Endothelial cell of umbilical vein (primary cell): ENCODE results near the gene LMX1A. TPM values are rescaled to one million over a fixed set of nuclear protein-coding genes. Genes with fewer than 3 reads are reported as not detected.

Experiments
- BruUV-seq: library from RNA; stranded (reverse); fragments of 400-500 nt; replicated peaks from 2 replicates; lab custom pipeline; 2021; lab: Mats Ljungman, UMichigan
- CTCF ChIA-PET: fragments of 300-600, 350-600 bp; sonication (Branson Sonifier 250); formaldehyde crosslinking; loops from one replicate; lab custom pipeline; 2021; ENCODE audit warnings: antibody characterized with exemption, inconsistent platforms; lab: Charles Lee
- POLR2A ChIA-PET: fragments of 300-600, 350-600 bp; sonication (Branson Sonifier 250); formaldehyde crosslinking; loops from one replicate; lab custom pipeline; 2021; ENCODE audit warnings: antibody characterized with exemption, inconsistent platforms; lab: Charles Lee
- DNase-seq: peaks from one replicate; pipeline ENCODE4 v3.0.0-alpha.2; 2011; ENCODE audit warnings: low read depth, low spot score
- FAIRE-seq: peaks from 2 replicates; lab custom pipeline; 2011; peaks lifted over from hg19 to GRCh38; lab: Jason Lieb, UNC
- H2AFZ ChIP-seq: 2 replicates; pipeline ENCODE4 v1.6.0; 2012; ENCODE audit warnings: low read depth, low read length, control low read depth, inconsistent platforms
- H3K27ac ChIP-seq: 2 replicates; pipeline ENCODE4 v1.5.1; 2011; ENCODE audit warnings: low read depth, mild to moderate bottlenecking, control low read depth, low read length, moderate library complexity; ENCODE audit not compliant: insufficient read depth
- H3K27me3 ChIP-seq, 2 experiments: 2 replicates each; pipeline versions ENCODE4 v1.6.0 to v1.6.1; 2011; ENCODE audit warnings: low read length in 2 of 2, mixed read lengths in 1 of 2; ENCODE audit not compliant: control insufficient read depth in 2 of 2, insufficient read depth in 2 of 2
- H3K36me3 ChIP-seq, 2 experiments: 2 replicates in 1 of 2; 3 replicates in 1 of 2; pipeline ENCODE4 v1.5.1; 2011; ENCODE audit warnings: low read length in 2 of 2, mild to moderate bottlenecking in 1 of 2, moderate library complexity in 1 of 2; ENCODE audit not compliant: control insufficient read depth in 2 of 2, insufficient read depth in 2 of 2; ENCODE audit errors: extremely low read depth in 1 of 2
- H3K4me1 ChIP-seq: 3 replicates; pipeline ENCODE4 v1.5.1; 2011; ENCODE audit warnings: mild to moderate bottlenecking, low read length; ENCODE audit not compliant: control insufficient read depth, insufficient read depth; ENCODE audit errors: extremely low read depth
- H3K4me2 ChIP-seq: 2 replicates; pipeline ENCODE4 v1.6.1; 2011; ENCODE audit warnings: low read length, control low read depth, mixed read lengths; ENCODE audit not compliant: insufficient read depth
- H3K4me3 ChIP-seq, 3 experiments: fragments of 200-600 bp in 1 of 3; sonication (generic), shearing (Covaris generic) in 1 of 3; replicated peaks in 1 of 3; 2 replicates each; pipeline ENCODE4 v1.5.1; 2011 to 2016; ENCODE audit warnings: control low read depth in 3 of 3, low read length in 3 of 3, mild to moderate bottlenecking in 2 of 3, inconsistent platforms in 1 of 3, low read depth in 1 of 3, moderate library complexity in 1 of 3; ENCODE audit not compliant: insufficient read depth in 1 of 3
- H3K79me2 ChIP-seq: 2 replicates; pipeline ENCODE4 v1.6.0; 2012; ENCODE audit warnings: low read length, inconsistent platforms; ENCODE audit not compliant: control insufficient read depth, insufficient read depth
- H3K9ac ChIP-seq: replicated peaks from 2 replicates; pipeline ENCODE3; 2011; ENCODE audit warnings: low read length, control low read depth; ENCODE audit not compliant: insufficient read depth; ENCODE audit errors: extremely low read depth
- H3K9me1 ChIP-seq: replicated peaks from 3 replicates; pipeline ENCODE4 v1.6.0; 2011; ENCODE audit warnings: mild to moderate bottlenecking, low read length; ENCODE audit not compliant: control insufficient read depth, insufficient read depth; ENCODE audit errors: extremely low read depth
- H3K9me3 ChIP-seq: replicated peaks from 2 replicates; pipeline ENCODE4 v1.5.1; 2012; ENCODE audit warnings: low read length, inconsistent platforms; ENCODE audit not compliant: control insufficient read depth, insufficient read depth
- H4K20me1 ChIP-seq: replicated peaks from 2 replicates; pipeline ENCODE3; 2011; ENCODE audit warnings: mild to moderate bottlenecking, low read length; ENCODE audit not compliant: control insufficient read depth, insufficient read depth; ENCODE audit errors: extremely low read depth
- EZH2 ChIP-seq: IDR thresholded peaks from 2 replicates; pipeline ENCODE4 v1.6.1; 2012; ENCODE audit warnings: borderline replicate concordance, low read depth, mild to moderate bottlenecking, moderate library complexity, low read length, inconsistent platforms; ENCODE audit not compliant: severe bottlenecking
- FOS ChIP-seq: IDR thresholded peaks from 2 replicates; pipeline ENCODE4 v1.6.1; 2011; ENCODE audit warnings: mild to moderate bottlenecking, low read length, moderate library complexity, borderline replicate concordance; ENCODE audit not compliant: insufficient read depth
- GATA2 ChIP-seq: IDR thresholded peaks from 2 replicates; pipeline ENCODE4 v1.7.0; 2011; ENCODE audit warnings: low read depth, mild to moderate bottlenecking, moderate library complexity, mixed read lengths, low read length; ENCODE audit not compliant: insufficient read length, insufficient read depth
- JUN ChIP-seq: IDR thresholded peaks from 2 replicates; pipeline ENCODE4 v1.6.1; 2011; ENCODE audit warnings: borderline replicate concordance, low read depth; ENCODE audit not compliant: insufficient read length, insufficient read depth
- MYC ChIP-seq: IDR thresholded peaks from one replicate; pipeline ENCODE4 v1.6.1; 2011; ENCODE audit warnings: mild to moderate bottlenecking, low read depth, low read length
- POLR2A ChIP-seq: IDR thresholded peaks from 2 replicates; pipeline ENCODE4 v1.6.1; 2012; ENCODE audit warnings: low read depth, mild to moderate bottlenecking, control low read depth, low read length
- POLR2AphosphoS5 ChIP-seq: IDR thresholded peaks from 2 replicates; pipeline ENCODE4 v1.6.1; 2012; ENCODE audit warnings: low read depth, mild to moderate bottlenecking, control low read depth, low read length, moderate library complexity; ENCODE audit not compliant: insufficient read depth
- dilution Hi-C: fragments of 300-500 bp; cut with MboI; formaldehyde crosslinking; loops from one replicate; pipeline ENCODE4 v1.15.0; 2019; ENCODE audit warnings: low sequenced_read_pairs; ENCODE audit not compliant: extremely low pct_ligation_motif_present
- intact Hi-C: fragments of 100-400 bp; cut with micrococcal nuclease; formaldehyde crosslinking; loops from one replicate; pipeline ENCODE4 v1.10.0; 2022
- polyA plus RNA-seq, 4 experiments: library from polyadenylated mRNA; depleted of rRNA in 3 of 4; stranded (reverse) in 3 of 4; unstranded in 1 of 4; fragments of >200 nt; gene quantifications; 2 replicates each; pipeline versions ENCODE4 v1.2.1 to v1.2.3, GENCODE V29; 2011 to 2012; ENCODE audit warnings: missing spikeins in 1 of 4
- total RNA-seq: library from RNA; stranded (reverse); gene quantifications from 2 replicates; pipeline ENCODE4 v1.2.3, GENCODE V29; 2021
- TF ChIP-seq, protein P1 (sequence below), 2 donors: IDR thresholded peaks; 1 replicate in 1 of 2; 2 replicates in 1 of 2; pipeline ENCODE4 v1.5.1; 2011; ENCODE audit warnings: low read length in 2 of 2, mild to moderate bottlenecking in 2 of 2, moderate library complexity in 2 of 2, control low read depth in 1 of 2, inconsistent platforms in 1 of 2, low read depth in 1 of 2; ENCODE audit not compliant: insufficient read depth in 1 of 2; ENCODE audit errors: extremely low read depth in 1 of 2
- TF ChIP-seq, protein P2 (sequence below): IDR thresholded peaks from 2 replicates; pipeline ENCODE4 v1.6.1; 2011; ENCODE audit not compliant: insufficient read depth, insufficient read length

LMX1A gene
- total and polyA plus RNA-seq, 2 donors (not counting 3 experiments of a cell fraction or from before 2014, with no cell fraction given) = not detected

DNA sequence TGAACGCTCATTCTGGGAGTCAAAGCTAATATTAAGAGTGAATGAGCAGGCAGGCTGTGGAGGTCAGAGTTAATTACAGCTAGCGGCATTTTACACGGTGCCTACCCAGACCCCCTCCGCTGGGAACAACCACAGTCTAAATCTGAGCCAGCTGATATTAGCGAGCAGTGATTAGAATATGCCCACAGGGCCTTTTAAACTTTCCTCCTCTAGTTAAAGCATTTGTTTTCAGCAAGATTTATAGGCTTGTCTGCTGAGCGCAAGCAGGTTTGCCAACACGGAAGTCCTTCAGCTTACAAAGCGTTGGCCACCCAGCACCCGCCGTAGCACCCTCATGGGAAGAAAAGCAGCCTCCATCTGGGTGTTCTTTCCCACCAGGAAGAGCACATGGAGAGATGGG is 72.1 kb downstream of the LMX1A start:
- no peaks in the 10 kb centered on the region for H3K36me3 ChIP-seq
- no peak overlapping the region for H3K4me3 ChIP-seq
- TF ChIP-seq, protein P1, sequence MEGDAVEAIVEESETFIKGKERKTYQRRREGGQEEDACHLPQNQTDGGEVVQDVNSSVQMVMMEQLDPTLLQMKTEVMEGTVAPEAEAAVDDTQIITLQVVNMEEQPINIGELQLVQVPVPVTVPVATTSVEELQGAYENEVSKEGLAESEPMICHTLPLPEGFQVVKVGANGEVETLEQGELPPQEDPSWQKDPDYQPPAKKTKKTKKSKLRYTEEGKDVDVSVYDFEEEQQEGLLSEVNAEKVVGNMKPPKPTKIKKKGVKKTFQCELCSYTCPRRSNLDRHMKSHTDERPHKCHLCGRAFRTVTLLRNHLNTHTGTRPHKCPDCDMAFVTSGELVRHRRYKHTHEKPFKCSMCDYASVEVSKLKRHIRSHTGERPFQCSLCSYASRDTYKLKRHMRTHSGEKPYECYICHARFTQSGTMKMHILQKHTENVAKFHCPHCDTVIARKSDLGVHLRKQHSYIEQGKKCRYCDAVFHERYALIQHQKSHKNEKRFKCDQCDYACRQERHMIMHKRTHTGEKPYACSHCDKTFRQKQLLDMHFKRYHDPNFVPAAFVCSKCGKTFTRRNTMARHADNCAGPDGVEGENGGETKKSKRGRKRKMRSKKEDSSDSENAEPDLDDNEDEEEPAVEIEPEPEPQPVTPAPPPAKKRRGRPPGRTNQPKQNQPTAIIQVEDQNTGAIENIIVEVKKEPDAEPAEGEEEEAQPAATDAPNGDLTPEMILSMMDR (IDR thresholded peaks at IDR 0.05; ENCODE audit: extremely low read depth in 1 of 2, insufficient read depth in 1 of 2, low read depth in 1 of 2, low read length in 2 of 2) = no peak
- TF ChIP-seq JUN = no peak
- TF ChIP-seq, protein P2, sequence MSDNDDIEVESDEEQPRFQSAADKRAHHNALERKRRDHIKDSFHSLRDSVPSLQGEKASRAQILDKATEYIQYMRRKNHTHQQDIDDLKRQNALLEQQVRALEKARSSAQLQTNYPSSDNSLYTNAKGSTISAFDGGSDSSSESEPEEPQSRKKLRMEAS = no peak
- no peak for TF ChIP-seq MYC
- no peak for TF ChIP-seq FOS
- TF ChIP-seq EZH2 = no peak
- TF ChIP-seq POLR2A = no peak
- TF ChIP-seq GATA2 = no peak
- no peak for TF ChIP-seq POLR2AphosphoS5
- H3K9ac ChIP-seq = no peak overlapping the region
- FAIRE-seq (no peak), DNase-seq (no peak)
- H3K4me2 ChIP-seq = no peak overlapping the region
- H3K9me3 ChIP-seq = no peaks in the 10 kb centered on the region
- no peak overlapping the region for H3K27ac ChIP-seq
- H4K20me1 ChIP-seq = no peaks in the 10 kb centered on the region
- H3K79me2 ChIP-seq = no peaks in the 10 kb centered on the region
- H2AFZ ChIP-seq = no peak overlapping the region
- no TSS peak for BruUV-seq
- intact Hi-C loops (no loop called here), dilution Hi-C loops (no loop called here)
- H3K9me1 ChIP-seq = no peaks in the 10 kb centered on the region
- H3K4me1 ChIP-seq = no peaks in the 10 kb centered on the region
- ChIA-PET POLR2A (no interaction called here), CTCF (interaction anchor here (1.3 kb wide), 1 partner anchor 40 kb away, joined by 3 read pairs; no protein-coding TSS in a partner anchor)
- H3K27me3 ChIP-seq = no peaks in the 10 kb centered on the region
